GM19035 (cell line): Measurements from ENCODE around the gene DRP2.
"Not testable (repeated sequence)": the region's sequence is repeated elsewhere in the genome, so short reads cannot be mapped to it uniquely, and the experiment has no call there.

Source experiments
- ATAC-seq: cut with Tn5 transposase; IDR thresholded peaks from one replicate; pipeline ENCODE4 v1.9.1; 2021; ENCODE audit not compliant: unreplicated experiment

The DRP2 gene, protein sequence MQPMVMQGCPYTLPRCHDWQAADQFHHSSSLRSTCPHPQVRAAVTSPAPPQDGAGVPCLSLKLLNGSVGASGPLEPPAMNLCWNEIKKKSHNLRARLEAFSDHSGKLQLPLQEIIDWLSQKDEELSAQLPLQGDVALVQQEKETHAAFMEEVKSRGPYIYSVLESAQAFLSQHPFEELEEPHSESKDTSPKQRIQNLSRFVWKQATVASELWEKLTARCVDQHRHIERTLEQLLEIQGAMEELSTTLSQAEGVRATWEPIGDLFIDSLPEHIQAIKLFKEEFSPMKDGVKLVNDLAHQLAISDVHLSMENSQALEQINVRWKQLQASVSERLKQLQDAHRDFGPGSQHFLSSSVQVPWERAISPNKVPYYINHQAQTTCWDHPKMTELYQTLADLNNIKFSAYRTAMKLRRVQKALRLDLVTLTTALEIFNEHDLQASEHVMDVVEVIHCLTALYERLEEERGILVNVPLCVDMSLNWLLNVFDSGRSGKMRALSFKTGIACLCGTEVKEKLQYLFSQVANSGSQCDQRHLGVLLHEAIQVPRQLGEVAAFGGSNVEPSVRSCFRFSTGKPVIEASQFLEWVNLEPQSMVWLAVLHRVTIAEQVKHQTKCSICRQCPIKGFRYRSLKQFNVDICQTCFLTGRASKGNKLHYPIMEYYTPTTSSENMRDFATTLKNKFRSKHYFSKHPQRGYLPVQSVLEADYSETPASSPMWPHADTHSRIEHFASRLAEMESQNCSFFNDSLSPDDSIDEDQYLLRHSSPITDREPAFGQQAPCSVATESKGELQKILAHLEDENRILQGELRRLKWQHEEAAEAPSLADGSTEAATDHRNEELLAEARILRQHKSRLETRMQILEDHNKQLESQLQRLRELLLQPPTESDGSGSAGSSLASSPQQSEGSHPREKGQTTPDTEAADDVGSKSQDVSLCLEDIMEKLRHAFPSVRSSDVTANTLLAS

GRCh38 chrX:101219116-101219863 is at the start of gene DRP2:
DRP2 (plus strand) TSS chrX:101219786; CDS start chrX:101231648, 11,862 bp downstream.
- no peak for ATAC-seq

- ATAC-seq, result no peak
Measured at GRCh38 chrX:101171883-101172400, 47.6 kb upstream of the DRP2 start.

- ATAC-seq, result no peak
Measured at GRCh38 chrX:101176439-101176838, 43.1 kb upstream of the DRP2 start.

DNA sequence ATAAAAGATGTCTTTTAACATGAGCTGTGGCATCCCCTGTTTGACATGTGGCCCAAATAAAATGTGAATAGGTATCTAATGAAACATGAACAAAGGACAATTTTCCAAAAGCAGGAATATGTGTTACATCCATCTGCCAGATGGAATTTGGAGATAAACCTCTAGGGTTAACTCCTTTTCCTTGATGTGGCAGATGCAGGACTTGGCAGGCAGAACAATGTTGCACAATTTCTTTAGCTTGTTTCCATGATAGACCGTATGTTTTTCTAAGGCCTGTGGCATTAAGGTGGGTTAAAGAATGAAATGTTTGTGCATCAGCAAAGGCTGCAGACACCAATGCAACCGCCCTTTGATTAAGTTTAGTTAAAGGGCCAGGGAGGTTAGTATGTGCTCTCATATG is 34.7 kb upstream of the DRP2 start:
- ATAC-seq, result not testable (repeated sequence)

GRCh38 chrX:101187961-101188360 is 31.6 kb upstream of the DRP2 start:
- not testable (repeated sequence) for ATAC-seq

DNA sequence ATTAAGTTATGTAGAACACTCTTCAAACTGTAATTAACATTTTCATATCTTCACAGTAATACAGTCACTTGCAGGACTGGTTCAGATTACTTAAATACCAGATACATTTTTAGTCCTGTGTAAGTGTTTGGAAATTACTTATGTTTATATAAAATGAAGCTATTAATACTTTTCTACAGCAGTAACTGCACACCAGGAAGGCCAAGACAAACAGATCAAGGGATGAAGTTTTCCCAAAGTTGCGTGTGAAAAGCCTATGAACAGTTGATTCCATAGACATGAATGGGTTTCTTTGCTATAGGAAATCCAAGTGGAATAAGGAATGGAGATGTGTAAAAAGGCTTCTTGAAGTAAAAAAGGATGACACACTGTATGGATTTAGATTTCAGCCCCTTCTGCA is 28.9 kb upstream of the DRP2 start:
- no peak for ATAC-seq

- ATAC-seq, result no peak
Measured at GRCh38 chrX:101191217-101191750, 28.3 kb upstream of the DRP2 start.

DNA sequence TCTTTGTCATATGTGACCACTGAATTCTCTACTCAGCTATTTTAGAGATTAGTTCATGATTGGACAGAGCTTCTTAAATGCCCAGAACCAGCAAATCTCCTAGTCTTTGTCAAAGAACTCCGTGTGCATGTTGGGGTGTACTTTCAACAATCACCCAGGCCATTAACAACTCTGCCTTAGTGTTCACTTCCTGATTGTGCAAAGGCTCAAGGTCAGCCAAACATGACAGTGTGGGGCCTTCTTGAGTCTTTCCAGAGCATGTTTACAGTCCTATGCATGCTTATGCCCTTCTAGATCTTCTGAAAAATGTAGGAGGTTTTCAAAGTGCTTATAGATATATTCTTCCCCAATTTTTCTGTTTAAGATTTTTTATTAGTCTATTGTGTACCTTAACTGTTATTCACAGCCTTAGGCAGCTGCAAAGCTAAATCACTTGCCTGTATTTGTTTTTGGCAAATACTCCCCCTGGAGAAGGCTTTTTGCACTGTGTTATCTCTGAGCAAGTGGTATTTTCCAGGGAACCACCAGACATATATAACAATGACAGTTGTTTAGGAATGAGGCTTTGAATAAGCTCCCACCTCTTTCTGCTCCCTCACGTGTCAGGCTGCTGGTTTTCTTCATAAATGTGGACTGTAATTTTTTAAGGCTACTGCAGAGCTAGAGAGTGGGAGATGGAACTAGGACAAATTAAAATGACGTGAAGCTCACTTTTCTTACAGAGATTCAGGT is 24.0 kb upstream of the DRP2 start:
- no peak for ATAC-seq

GRCh38 chrX:101203761-101204351 is 15.7 kb upstream of the DRP2 start:
- ATAC-seq, result no peak

- peak; percentile 84 for ATAC-seq
Measured at GRCh38 chrX:101206471-101206870, 13.1 kb upstream of the DRP2 start.

DNA sequence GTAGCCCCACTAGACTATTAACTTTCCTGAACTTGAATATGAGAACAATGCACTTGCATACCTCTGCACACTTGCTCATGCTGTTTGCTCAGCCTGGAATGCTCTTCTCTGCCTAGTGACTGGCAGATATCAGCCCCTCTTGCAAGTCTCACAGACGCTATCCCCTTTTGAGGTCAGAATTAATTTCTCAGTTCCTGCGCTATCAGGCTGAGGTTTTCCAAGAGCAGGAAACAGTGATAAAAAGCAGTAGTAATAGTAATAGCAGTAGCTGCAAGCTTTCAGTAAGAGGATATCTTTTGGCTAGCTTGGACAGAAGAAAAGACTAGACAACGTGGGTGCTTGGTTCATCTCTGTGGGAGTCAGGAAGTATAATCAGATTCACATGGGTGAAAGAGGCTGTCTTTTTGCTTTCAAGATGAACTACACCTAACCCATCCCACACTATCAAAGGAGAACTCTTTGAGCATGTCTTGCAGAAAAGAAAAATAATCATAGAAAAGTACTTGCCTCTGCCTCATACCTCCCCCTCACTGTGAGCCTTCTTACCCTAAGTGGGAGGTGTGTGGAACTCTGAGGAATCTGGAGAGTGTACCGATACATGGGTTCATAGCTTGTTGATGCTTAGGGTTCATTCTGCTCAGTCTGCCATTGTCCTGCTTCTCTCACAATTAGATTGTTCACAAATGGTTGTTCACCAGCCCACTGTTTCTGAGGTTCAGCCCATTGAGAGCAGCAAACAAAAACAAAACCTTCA is 11.3 kb upstream of the DRP2 start:
- ATAC-seq, result no peak

- ATAC-seq, result no peak
Measured at GRCh38 chrX:101210630-101211029, 9.0 kb upstream of the DRP2 start.

DNA sequence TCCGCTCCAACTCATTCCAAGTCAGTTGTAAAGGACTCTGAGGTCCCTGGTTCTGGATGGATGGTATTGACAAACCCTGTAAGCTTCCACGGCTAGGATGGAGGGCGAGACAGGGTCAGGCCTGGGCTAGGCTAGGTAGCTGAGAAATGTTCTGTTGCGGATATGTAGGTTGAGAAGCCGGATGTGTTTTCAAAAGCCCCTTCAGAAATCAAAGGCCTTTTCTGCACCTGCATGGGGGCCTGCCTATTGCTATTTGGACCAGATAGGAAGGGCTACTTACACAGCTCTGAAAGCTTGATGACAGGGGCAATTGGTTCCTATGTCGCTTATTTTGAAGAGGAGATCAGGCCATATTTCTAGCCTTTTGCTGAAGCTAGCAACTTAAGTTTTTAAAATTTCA is 1.9 kb upstream of the DRP2 start:
- ATAC-seq, result no peak

DNA sequence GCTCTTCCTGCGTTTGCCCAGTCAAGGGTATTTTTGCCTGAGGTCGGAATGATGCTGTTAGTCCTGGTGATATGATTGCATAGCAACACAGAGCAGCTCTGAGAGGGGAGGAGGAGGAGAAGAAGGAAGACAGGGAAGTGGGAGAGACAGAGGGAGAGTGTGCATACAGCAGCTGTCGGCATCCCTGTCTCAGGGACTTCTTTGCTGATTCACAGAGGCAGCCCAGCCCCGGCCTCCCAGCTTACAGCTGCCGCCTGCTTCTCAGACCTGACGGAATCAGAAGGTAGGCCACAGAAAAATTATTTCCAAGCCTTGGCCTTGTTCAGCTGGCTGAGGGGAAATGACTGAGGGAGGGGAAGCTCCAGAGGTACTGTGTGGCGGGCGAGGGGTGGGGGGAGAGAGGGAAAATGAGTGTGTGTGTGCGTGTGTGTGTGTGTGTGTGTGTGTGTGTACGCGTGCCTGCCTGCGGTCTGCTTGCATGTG is 319 bp downstream of the DRP2 start:
- ATAC-seq, result no peak

GRCh38 chrX:101220662-101221260 is 1.2 kb downstream of the DRP2 start:
- ATAC-seq, result no peak

- ATAC-seq, result no peak
Measured at GRCh38 chrX:101223226-101223625, 3.6 kb downstream of the DRP2 start.

- ATAC-seq, result no peak
Measured at GRCh38 chrX:101229170-101229569, 9.6 kb downstream of the DRP2 start.

- no peak for ATAC-seq
Measured at GRCh38 chrX:101230636-101231035, 11.1 kb downstream of the DRP2 start.
